ENCODE measurements around the gene ACKR4.

GRCh38 chr3:132638706-132639105 lies 41.6 kb downstream of the ACKR4 start:
- no peak for TF ChIP-seq POLR2A (IDR thresholded peaks at IDR 0.05)
- no peak for TF ChIP-seq CTCF (IDR thresholded peaks at IDR 0.05)
- no peak for TF ChIP-seq EP300 (IDR thresholded peaks at IDR 0.05)

All from gastroesophageal sphincter (tissue), 3 donors.